AG10803 (cell line): Measurements from ENCODE around the gene CCDC9B.

Source experiments
- DNase-seq: peaks from one replicate; pipeline ENCODE4 v3.0.0; 2010; ENCODE audit warnings: low read depth
- H3K4me3 ChIP-seq: 2 replicates; pipeline ENCODE4 v1.5.1; 2011; ENCODE audit warnings: mild to moderate bottlenecking, low read length, control low read depth
- CTCF ChIP-seq: conservative IDR thresholded peaks from 2 replicates; pipeline ENCODE4 v1.5.1; 2011; ENCODE audit warnings: mild to moderate bottlenecking, low read length, control low read depth, inconsistent platforms

The CCDC9B gene

GRCh38 chr15:40381818-40382529 lies 41.2 kb upstream of the CCDC9B start:
- no peak for DNase-seq
- no peak for TF ChIP-seq CTCF
- H3K4me3 ChIP-seq = no peak overlapping the region

GRCh38 chr15:40380636-40381035 lies 39.9 kb upstream of the CCDC9B start:
- no peak overlapping the region for H3K4me3 ChIP-seq
- no peak for TF ChIP-seq CTCF
- no peak for DNase-seq

- H3K4me3 ChIP-seq = no peak overlapping the region
- peak; percentile 99 for DNase-seq
Observed at GRCh38 chr15:40379853-40380252, 39.1 kb upstream of the CCDC9B start.

GRCh38 chr15:40379374-40379773 lies 38.6 kb upstream of the CCDC9B start:
- no peak for TF ChIP-seq CTCF
- DNase-seq = no peak
- no peak overlapping the region for H3K4me3 ChIP-seq

More at GRCh38 chr15:40379853-40380252, 39.1 kb upstream of the CCDC9B start:
- no peak for TF ChIP-seq CTCF

- DNase-seq = no peak
- no peak for TF ChIP-seq CTCF
- H3K4me3 ChIP-seq = no peak overlapping the region
Observed at GRCh38 chr15:40377606-40378005, 36.9 kb upstream of the CCDC9B start.

GRCh38 chr15:40372981-40373380 lies 32.2 kb upstream of the CCDC9B start:
- no peak overlapping the region for H3K4me3 ChIP-seq

More at GRCh38 chr15:40372981-40373380, 32.2 kb upstream of the CCDC9B start:
- DNase-seq = peak; percentile 11
- no peak for TF ChIP-seq CTCF
